Right renal pelvis (tissue), 4 donors: ENCODE measurements around the gene FBXO40. TPM values are rescaled to one million over a fixed set of nuclear protein-coding genes. Genes with fewer than 3 reads are reported as not detected.

Experiments
- DNase-seq, 4 donors: peaks; one replicate each; pipeline ENCODE4 v3.0.0-alpha.2; 2013; ENCODE audit warnings: low read depth in 4 of 4, low spot score in 3 of 4, missing footprints in 1 of 4
- polyA plus RNA-seq, 4 donors: library from polyadenylated mRNA; unstranded; fragments of 120-200 nt; gene quantifications; one replicate each; pipeline ENCODE4 v1.2.1, GENCODE V29; 2013; ENCODE audit not compliant: insufficient read length in 4 of 4

Gene FBXO40
- polyA plus RNA-seq, 4 donors = 0.01 to 0.03 (median 0.03) TPM; not detected in 1

- no peak for DNase-seq
Observed at GRCh38 chr3:121604759-121605158, 11.6 kb downstream of the FBXO40 start.

- no peak for DNase-seq
Observed at GRCh38 chr3:121606106-121606505, 12.9 kb downstream of the FBXO40 start.

DNA sequence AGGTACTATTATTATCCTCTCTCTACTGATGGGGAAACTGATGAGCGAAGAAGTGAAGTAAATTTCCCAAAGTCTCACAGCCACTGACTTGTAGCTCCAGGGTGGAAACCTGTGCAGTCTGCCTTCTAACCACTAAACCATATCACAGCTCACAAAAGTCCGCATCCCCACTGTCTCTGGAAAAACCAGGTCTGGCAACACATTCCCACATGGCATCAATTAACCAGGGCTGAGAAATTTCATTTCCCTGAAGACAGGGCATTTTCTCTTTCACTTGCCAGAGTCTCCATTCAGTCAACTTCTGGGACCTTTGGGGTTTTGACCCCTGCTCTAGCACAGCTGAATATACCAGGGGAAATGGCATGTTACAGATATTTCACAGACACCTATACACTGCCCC lies 26.5 kb downstream of the FBXO40 start:
- no peak for DNase-seq

DNA sequence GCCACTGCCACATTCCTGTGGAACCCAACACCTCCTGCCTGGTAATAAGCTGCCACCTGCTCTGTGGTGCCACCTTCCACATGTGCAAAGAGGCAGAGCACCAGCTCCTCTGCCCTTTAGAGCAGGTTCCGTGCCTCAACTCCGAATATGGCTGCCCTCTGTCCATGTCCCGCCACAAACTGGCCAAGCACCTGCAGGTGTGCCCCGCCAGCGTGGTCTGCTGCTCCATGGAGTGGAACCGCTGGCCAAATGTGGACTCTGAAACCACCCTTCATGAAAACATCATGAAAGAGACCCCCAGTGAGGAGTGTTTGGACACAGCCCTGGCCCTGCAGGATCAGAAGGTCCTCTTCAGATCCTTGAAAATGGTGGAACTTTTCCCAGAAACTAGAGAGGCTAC lies 28.3 kb downstream of the FBXO40 start:
- DNase-seq = no peak

DNA sequence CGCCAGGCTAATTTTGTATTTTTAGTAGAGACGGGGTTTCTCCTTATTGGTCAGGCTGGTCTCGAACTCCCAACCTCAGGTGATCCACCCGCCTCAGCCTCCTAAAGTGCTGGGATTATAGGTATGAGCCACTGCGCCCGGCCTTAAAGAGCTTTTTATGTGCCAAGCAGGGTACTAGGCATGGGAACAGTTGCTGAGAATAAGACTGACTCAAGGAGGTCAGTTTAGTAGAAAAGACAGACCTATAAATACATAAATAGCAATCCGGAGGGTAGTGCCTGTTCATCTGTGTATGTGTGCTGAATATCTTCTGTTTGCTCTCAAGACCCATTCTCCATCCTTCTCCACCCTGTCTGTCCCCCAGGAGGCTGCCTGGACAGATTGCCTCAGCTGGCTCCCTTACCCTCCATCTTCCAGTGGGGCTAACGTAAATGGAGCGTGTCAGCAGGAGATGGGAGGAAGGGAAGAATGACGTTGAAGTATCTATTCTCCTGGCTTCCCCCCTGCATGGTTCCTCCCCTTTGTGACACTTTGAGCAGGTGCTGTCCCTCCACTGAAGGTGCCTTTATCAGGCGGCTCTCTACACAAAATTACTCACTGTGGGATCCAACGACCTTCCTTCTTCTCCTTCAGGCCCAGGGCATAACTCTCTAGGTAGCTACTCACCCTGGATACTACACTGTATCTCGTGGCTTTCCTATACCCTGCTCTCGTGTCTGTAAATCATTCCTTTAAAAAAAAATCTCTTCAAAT lies 31.1 kb downstream of the FBXO40 start:
- DNase-seq = no peak

- DNase-seq = no peak
Observed at GRCh38 chr3:121626495-121626894, 33.3 kb downstream of the FBXO40 start.

- no peak for DNase-seq
Observed at GRCh38 chr3:121627211-121627610, 34.0 kb downstream of the FBXO40 start.

- no peak for DNase-seq
Observed at GRCh38 chr3:121627622-121628021, 34.4 kb downstream of the FBXO40 start.

GRCh38 chr3:121629601-121630000 lies 36.4 kb downstream of the FBXO40 start:
- DNase-seq = no peak

- no peak for DNase-seq
Observed at GRCh38 chr3:121630355-121630754, 37.2 kb downstream of the FBXO40 start.

- no peak for DNase-seq
Observed at GRCh38 chr3:121637922-121638321, 44.7 kb downstream of the FBXO40 start.

- no peak for DNase-seq
Observed at GRCh38 chr3:121641127-121641526, 47.9 kb downstream of the FBXO40 start.

GRCh38 chr3:121642601-121643314 lies 49.6 kb downstream of the FBXO40 start:
- no peak for DNase-seq

- no peak for DNase-seq
Observed at GRCh38 chr3:121645054-121645453, 51.9 kb downstream of the FBXO40 start.

GRCh38 chr3:121648219-121648958 lies 55.2 kb downstream of the FBXO40 start:
- DNase-seq = no peak

DNA sequence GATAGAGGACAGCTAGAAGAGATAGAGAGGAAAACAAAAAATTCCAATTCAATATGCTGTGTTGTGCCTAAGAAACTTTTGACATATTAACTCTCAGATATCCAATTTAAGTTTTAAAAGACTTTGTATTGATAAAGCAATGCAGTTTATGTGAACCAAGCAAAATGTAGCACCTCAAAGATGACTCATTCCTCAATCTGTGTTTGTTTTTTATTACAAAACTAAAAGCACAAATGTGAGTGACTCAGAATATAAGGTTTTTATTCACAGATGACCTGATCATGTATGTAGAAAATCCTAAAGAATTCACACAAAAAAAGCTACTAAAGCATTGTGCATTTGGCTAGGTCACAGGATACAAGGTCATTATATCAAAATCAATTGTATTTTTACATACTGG lies 56.5 kb downstream of the FBXO40 start:
- DNase-seq = no peak

- no peak for DNase-seq
Observed at GRCh38 chr3:121651684-121652083, 58.5 kb downstream of the FBXO40 start.

- DNase-seq = no peak
Observed at GRCh38 chr3:121654493-121655385, 61.6 kb downstream of the FBXO40 start.

DNA sequence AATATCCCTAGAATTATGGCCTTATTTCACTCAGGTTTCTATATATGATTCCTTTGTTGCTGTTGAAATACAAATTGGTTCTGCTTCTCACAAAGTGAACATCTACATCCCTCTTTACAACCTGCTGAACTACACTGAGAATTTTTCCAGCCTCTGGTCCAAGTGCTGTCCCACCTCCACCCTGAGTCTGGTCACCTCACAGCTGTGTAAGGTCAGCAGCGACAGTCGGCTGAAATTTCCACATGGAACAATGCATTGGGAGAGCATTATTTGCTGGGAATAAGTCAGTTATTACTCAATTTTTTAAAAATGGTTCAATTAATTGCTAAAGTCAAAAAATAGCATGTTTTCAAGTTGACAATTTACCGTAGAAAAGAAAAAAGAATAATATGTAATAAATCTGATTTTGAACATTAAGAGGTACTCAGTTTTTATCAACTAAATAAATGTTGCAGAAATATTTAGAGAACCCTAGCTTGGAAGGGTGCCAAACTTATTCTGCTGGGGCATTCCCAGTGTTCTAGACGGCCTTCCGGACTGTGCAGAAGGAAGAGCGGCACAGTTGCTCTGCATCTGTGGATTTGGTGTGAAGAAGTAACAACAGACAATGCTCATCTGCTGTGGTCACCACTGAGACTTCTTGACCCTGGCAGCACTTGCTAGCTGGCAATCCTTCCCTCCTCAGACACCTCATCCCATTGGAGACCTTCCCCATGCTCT lies 65.7 kb downstream of the FBXO40 start:
- DNase-seq = no peak

DNA sequence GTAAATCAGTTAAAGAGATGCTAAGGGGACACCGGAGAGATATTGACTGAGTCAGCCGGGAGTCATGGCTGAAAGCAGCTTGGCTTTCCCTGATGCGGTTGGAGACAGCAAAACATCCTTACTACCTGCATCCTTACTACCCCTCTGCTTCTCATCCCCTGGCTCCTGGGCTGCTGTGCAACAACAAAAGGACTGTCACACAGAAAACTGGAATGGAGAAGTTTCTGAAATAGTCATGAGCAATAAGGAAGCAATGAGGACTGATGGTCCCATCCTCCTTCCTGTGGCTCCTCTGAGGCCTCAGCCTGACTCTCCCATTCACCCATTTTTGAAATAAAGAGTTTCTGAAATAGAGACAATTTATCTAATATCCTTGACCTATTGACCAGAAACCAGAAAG lies 66.4 kb downstream of the FBXO40 start:
- DNase-seq = no peak
